ENCODE data around the gene LAMB1. TPM values are rescaled to one million over a fixed set of nuclear protein-coding genes. Genes with fewer than 3 reads are reported as not detected.

Gene LAMB1
- total RNA-seq, 2 experiments from 2014 or later, result 0.17 TPM; not detected in 1

GRCh38 chr7:108017776-108018151 is 14.8 kb upstream of the LAMB1 start:
- POLR2A ChIA-PET, result interaction anchor here (0.6 kb wide), 1 partner anchor 79 kb away, joined by 4 read pairs; no protein-coding TSS in a partner anchor
- H3K79me2 ChIP-seq (ENCODE audit: insufficient read depth, low read depth, low read length), result no peaks in the 10 kb centered on the region
- intact Hi-C loops (cut with micrococcal nuclease; ENCODE audit: unreplicated experiment), result no loop called here
- BruUV-seq (replicated peaks), result no TSS peak
- no peak overlapping the region for H3K4me2 ChIP-seq (ENCODE audit: low read length)
- H3K36me3 ChIP-seq (ENCODE audit: insufficient read depth, low read length), result no peaks in the 10 kb centered on the region
- DNase-seq (ENCODE audit: low spot score), result no peak
- H3K4me1 ChIP-seq (ENCODE audit: insufficient read depth, low read length, poor library complexity, severe bottlenecking), result no peaks in the 10 kb centered on the region
- no peaks in the 10 kb centered on the region for H3K9me2 ChIP-seq (ENCODE audit: insufficient read depth, low read length)
- CTCF ChIA-PET (ENCODE audit: unreplicated experiment), result no interaction called here
- TF ChIP-seq, protein P1, sequence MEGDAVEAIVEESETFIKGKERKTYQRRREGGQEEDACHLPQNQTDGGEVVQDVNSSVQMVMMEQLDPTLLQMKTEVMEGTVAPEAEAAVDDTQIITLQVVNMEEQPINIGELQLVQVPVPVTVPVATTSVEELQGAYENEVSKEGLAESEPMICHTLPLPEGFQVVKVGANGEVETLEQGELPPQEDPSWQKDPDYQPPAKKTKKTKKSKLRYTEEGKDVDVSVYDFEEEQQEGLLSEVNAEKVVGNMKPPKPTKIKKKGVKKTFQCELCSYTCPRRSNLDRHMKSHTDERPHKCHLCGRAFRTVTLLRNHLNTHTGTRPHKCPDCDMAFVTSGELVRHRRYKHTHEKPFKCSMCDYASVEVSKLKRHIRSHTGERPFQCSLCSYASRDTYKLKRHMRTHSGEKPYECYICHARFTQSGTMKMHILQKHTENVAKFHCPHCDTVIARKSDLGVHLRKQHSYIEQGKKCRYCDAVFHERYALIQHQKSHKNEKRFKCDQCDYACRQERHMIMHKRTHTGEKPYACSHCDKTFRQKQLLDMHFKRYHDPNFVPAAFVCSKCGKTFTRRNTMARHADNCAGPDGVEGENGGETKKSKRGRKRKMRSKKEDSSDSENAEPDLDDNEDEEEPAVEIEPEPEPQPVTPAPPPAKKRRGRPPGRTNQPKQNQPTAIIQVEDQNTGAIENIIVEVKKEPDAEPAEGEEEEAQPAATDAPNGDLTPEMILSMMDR (conservative IDR thresholded peaks at IDR 0.05; ENCODE audit: low read length), result no peak
- no peak for TF ChIP-seq EZH2phosphoT487 (IDR thresholded peaks at IDR 0.05; ENCODE audit: borderline replicate concordance, low read depth, low read length)
- H3K9me3 ChIP-seq (ENCODE audit: low read length), result no peaks in the 10 kb centered on the region
- no peak overlapping the region for H3K27ac ChIP-seq (ENCODE audit: low read depth, low read length, poor library complexity, severe bottlenecking)
- no peaks in the 10 kb centered on the region for H4K20me1 ChIP-seq (ENCODE audit: insufficient read depth, low read length)
- no peak overlapping the region for H3K4me3 ChIP-seq (ENCODE audit: low read depth, low read length, poor library complexity, severe bottlenecking)
- H2AFZ ChIP-seq (ENCODE audit: low read length), result no peak overlapping the region

GRCh38 chr7:108016841-108017775 is 14.1 kb upstream of the LAMB1 start:
- intact Hi-C loops (cut with micrococcal nuclease; ENCODE audit: unreplicated experiment), result no loop called here
- Histone ChIP-seq H3K9me2 (ENCODE audit: insufficient read depth, low read length) (no peaks in the 10 kb centered on the region), H2AFZ (ENCODE audit: low read length) (no peak overlapping the region), H4K20me1 (ENCODE audit: insufficient read depth, low read length) (no peaks in the 10 kb centered on the region), H3K9me3 (ENCODE audit: low read length) (no peaks in the 10 kb centered on the region), H3K79me2 (ENCODE audit: insufficient read depth, low read depth, low read length) (no peaks in the 10 kb centered on the region), H3K4me2 (ENCODE audit: low read length) (no peak overlapping the region), H3K4me3 (ENCODE audit: low read depth, low read length, poor library complexity, severe bottlenecking) (no peak overlapping the region), H3K36me3 (ENCODE audit: insufficient read depth, low read length) (no peaks in the 10 kb centered on the region), H3K4me1 (ENCODE audit: insufficient read depth, low read length, poor library complexity, severe bottlenecking) (no peaks in the 10 kb centered on the region), H3K27ac (ENCODE audit: low read depth, low read length, poor library complexity, severe bottlenecking) (no peak overlapping the region)
- ChIA-PET CTCF (ENCODE audit: unreplicated experiment) (no interaction called here), POLR2A (interaction anchor here (0.6 kb wide), 1 partner anchor 80 kb away, joined by 4 read pairs; no protein-coding TSS in a partner anchor)
- TF ChIP-seq, protein P1 (conservative IDR thresholded peaks at IDR 0.05; ENCODE audit: low read length), result peak; percentile 67
- TF ChIP-seq EZH2phosphoT487 (IDR thresholded peaks at IDR 0.05; ENCODE audit: borderline replicate concordance, low read depth, low read length), result no peak
- peak; percentile 14 for DNase-seq (ENCODE audit: low spot score)
- no TSS peak for BruUV-seq (replicated peaks)

DNA sequence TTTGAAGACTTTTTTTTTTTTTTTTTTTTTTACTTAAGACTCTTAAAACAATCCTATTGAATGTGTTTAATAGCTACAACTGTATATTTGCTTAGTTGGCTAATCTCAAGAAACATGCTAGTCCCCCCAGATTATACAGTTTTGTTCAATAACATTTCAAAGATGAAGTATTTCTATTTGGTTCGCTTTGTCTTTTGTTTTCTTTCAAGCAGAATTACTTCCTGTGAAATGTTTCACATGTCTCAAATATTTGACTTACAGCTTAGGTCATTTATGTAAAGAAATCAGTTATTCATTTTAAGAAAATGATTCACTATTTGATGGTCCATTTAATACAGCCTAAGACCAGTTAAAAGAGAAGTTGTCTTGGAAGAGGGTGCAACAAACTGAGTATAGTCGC is 12.8 kb upstream of the LAMB1 start:
- H3K79me2 ChIP-seq (ENCODE audit: insufficient read depth, low read depth, low read length), result no peaks in the 10 kb centered on the region
- no peaks in the 10 kb centered on the region for H3K9me2 ChIP-seq (ENCODE audit: insufficient read depth, low read length)
- H3K9me3 ChIP-seq (ENCODE audit: low read length), result no peaks in the 10 kb centered on the region
- no peak for TF ChIP-seq EZH2phosphoT487 (IDR thresholded peaks at IDR 0.05; ENCODE audit: borderline replicate concordance, low read depth, low read length)
- TF ChIP-seq, protein P1 (conservative IDR thresholded peaks at IDR 0.05; ENCODE audit: low read length), result no peak
- no TSS peak for BruUV-seq (replicated peaks)
- DNase-seq (ENCODE audit: low spot score), result no peak
- H3K4me1 ChIP-seq (ENCODE audit: insufficient read depth, low read length, poor library complexity, severe bottlenecking), result no peaks in the 10 kb centered on the region
- no peaks in the 10 kb centered on the region for H3K36me3 ChIP-seq (ENCODE audit: insufficient read depth, low read length)
- ChIA-PET POLR2A (interaction anchor here (0.6 to 0.8 kb wide), 2 partner anchors 81 to 84 kb away, joined by 3 read pairs; no protein-coding TSS in a partner anchor), CTCF (ENCODE audit: unreplicated experiment) (no interaction called here)
- no peaks in the 10 kb centered on the region for H4K20me1 ChIP-seq (ENCODE audit: insufficient read depth, low read length)
- intact Hi-C loops (cut with micrococcal nuclease; ENCODE audit: unreplicated experiment), result no loop called here
- H3K4me3 ChIP-seq (ENCODE audit: low read depth, low read length, poor library complexity, severe bottlenecking), result no peak overlapping the region
- no peak overlapping the region for H2AFZ ChIP-seq (ENCODE audit: low read length)
- no peak overlapping the region for H3K4me2 ChIP-seq (ENCODE audit: low read length)
- H3K27ac ChIP-seq (ENCODE audit: low read depth, low read length, poor library complexity, severe bottlenecking), result no peak overlapping the region
